Trophoblast cell (in vitro differentiated cells and primary cell): ENCODE data around the gene TRIM46.

Experiments used
- DNase-seq, 2 donors: peaks; one replicate each; pipeline ENCODE4 v3.0.0-alpha.2; 2016
- H2AFZ ChIP-seq: 2 replicates; pipeline ENCODE4 v1.6.1; 2013; ENCODE audit warnings: low read length, moderate library complexity, mild to moderate bottlenecking; ENCODE audit not compliant: insufficient read depth, poor library complexity
- H2AK5ac ChIP-seq: 2 replicates; pipeline ENCODE4 v1.6.1; 2013; ENCODE audit warnings: mild to moderate bottlenecking, low read length
- H2BK120ac ChIP-seq: 2 replicates; pipeline ENCODE4 v1.6.1; 2013; ENCODE audit warnings: low read length, mild to moderate bottlenecking, moderate library complexity; ENCODE audit not compliant: insufficient read depth, poor library complexity
- H2BK12ac ChIP-seq: 2 replicates; pipeline ENCODE4 v1.6.1; 2013; ENCODE audit warnings: mild to moderate bottlenecking, low read length, moderate library complexity
- H2BK5ac ChIP-seq: 2 replicates; pipeline ENCODE4 v1.6.1; 2013; ENCODE audit warnings: low read length, low read depth, moderate library complexity, mild to moderate bottlenecking; ENCODE audit not compliant: poor library complexity
- H3K14ac ChIP-seq: 2 replicates; pipeline ENCODE4 v1.6.1; 2013; ENCODE audit warnings: mild to moderate bottlenecking, low read length
- H3K18ac ChIP-seq: 2 replicates; pipeline ENCODE4 v1.6.1; 2013; ENCODE audit warnings: mild to moderate bottlenecking, low read length
- H3K23ac ChIP-seq: 2 replicates; pipeline ENCODE4 v1.6.1; 2013; ENCODE audit warnings: low read length
- H3K27ac ChIP-seq: 2 replicates; pipeline ENCODE4 v1.5.1; 2013; ENCODE audit warnings: low read depth, mild to moderate bottlenecking, inconsistent platforms, low read length, moderate library complexity
- H3K27me3 ChIP-seq: 2 replicates; pipeline ENCODE4 v1.6.1; 2013; ENCODE audit warnings: inconsistent platforms, mild to moderate bottlenecking, low read length, moderate library complexity; ENCODE audit not compliant: insufficient read depth
- H3K36me3 ChIP-seq, 2 experiments: 1 replicate in 1 of 2; 2 replicates in 1 of 2; pipeline ENCODE4 v1.6.1; 2013; ENCODE audit warnings: low read length in 2 of 2, mild to moderate bottlenecking in 2 of 2, moderate library complexity in 1 of 2; ENCODE audit not compliant: insufficient read depth in 2 of 2, control insufficient read depth in 1 of 2
- H3K4ac ChIP-seq: 2 replicates; pipeline ENCODE4 v1.6.1; 2013; ENCODE audit warnings: low read depth, mild to moderate bottlenecking, low read length, moderate library complexity
- H3K4me1 ChIP-seq, 2 experiments: 1 replicate in 1 of 2; 2 replicates in 1 of 2; pipeline ENCODE4 v1.6.1; 2013; ENCODE audit warnings: low read length in 2 of 2, mild to moderate bottlenecking in 2 of 2, moderate library complexity in 1 of 2; ENCODE audit not compliant: insufficient read depth in 2 of 2, control insufficient read depth in 1 of 2
- H3K4me2 ChIP-seq: 2 replicates; pipeline ENCODE4 v1.6.1; 2013; ENCODE audit warnings: inconsistent platforms, mild to moderate bottlenecking, low read length, moderate library complexity
- H3K4me3 ChIP-seq: 2 replicates; pipeline ENCODE4 v1.5.1; 2013; ENCODE audit warnings: mild to moderate bottlenecking, low read depth, low read length, inconsistent platforms
- H3K79me1 ChIP-seq: one replicate; pipeline ENCODE4 v1.6.1; 2013; ENCODE audit warnings: low read length
- H3K79me2 ChIP-seq: 2 replicates; pipeline ENCODE4 v1.6.1; 2013; ENCODE audit warnings: low read length, mild to moderate bottlenecking; ENCODE audit not compliant: control insufficient read depth, insufficient read depth, poor library complexity
- H3K9ac ChIP-seq: 2 replicates; pipeline ENCODE4 v1.6.1; 2013; ENCODE audit warnings: mild to moderate bottlenecking, low read length
- H3K9me3 ChIP-seq: 2 replicates; pipeline ENCODE4 v1.6.1; 2013; ENCODE audit warnings: low read depth, mild to moderate bottlenecking, control low read depth, inconsistent platforms, low read length; ENCODE audit not compliant: insufficient read depth
- H4K12ac ChIP-seq: 2 replicates; pipeline ENCODE4 v1.6.1; 2013; ENCODE audit warnings: low read depth, mild to moderate bottlenecking, low read length, moderate library complexity
- H4K8ac ChIP-seq: 2 replicates; pipeline ENCODE4 v1.6.1; 2013; ENCODE audit warnings: low read depth, mild to moderate bottlenecking, low read length, moderate library complexity
- H4K91ac ChIP-seq: one replicate; pipeline ENCODE4 v1.6.1; 2013; ENCODE audit warnings: low read depth, mild to moderate bottlenecking, low read length, moderate library complexity
- WGBS: extraction: QIAGEN DNeasy Blood & Tissue Kit; methylation state at CpG from one replicate; pipeline ENCODE4 v1.1.7; 2013; ENCODE audit warnings: missing lambda C conversion rate; ENCODE audit not compliant: insufficient read length, insufficient coverage; ENCODE audit errors: extremely low coverage; 5-methylcytosine and 5-hydroxymethylcytosine counted together

The TRIM46 gene

GRCh38 chr1:155131856-155132255, 41.8 kb upstream of the TRIM46 start:
- no peak overlapping the region for H3K23ac ChIP-seq
- no peak overlapping the region for H3K4me3 ChIP-seq
- H3K79me2 ChIP-seq = peaks cover 38% of the 10 kb centered on the region

GRCh38 chr1:155133799-155134281, 39.8 kb upstream of the TRIM46 start:
- H2BK120ac ChIP-seq = no peak overlapping the region
- H2AK5ac ChIP-seq = no peak overlapping the region
- H4K91ac ChIP-seq = no peak overlapping the region
- H2BK12ac ChIP-seq = peak overlapping the region; percentile 8
- peaks cover 2% of the 10 kb centered on the region for H3K9me3 ChIP-seq
- no peak overlapping the region for H3K23ac ChIP-seq
- H3K18ac ChIP-seq = no peak overlapping the region
- no peak overlapping the region for H4K12ac ChIP-seq
- H3K27me3 ChIP-seq = no peaks in the 10 kb centered on the region
- H3K79me2 ChIP-seq = peaks cover 26% of the 10 kb centered on the region
- no peak overlapping the region for H3K4me3 ChIP-seq
- H3K79me1 ChIP-seq = peaks cover 35% of the 10 kb centered on the region
- no CpG with 5 or more reads among the region's 7 CpGs for WGBS
- H3K4me2 ChIP-seq = no peak overlapping the region
- H3K36me3 ChIP-seq = peaks cover 37 to 43% of the 10 kb centered on the region in 2 experiments
- H2BK5ac ChIP-seq = no peak overlapping the region
- no peak overlapping the region for H3K9ac ChIP-seq
- H3K14ac ChIP-seq = no peak overlapping the region
- H4K8ac ChIP-seq = no peak overlapping the region
- H2AFZ ChIP-seq = no peak overlapping the region
- peak overlapping the region; percentile 39 for H3K27ac ChIP-seq
- H3K4ac ChIP-seq = no peak overlapping the region
- H3K4me1 ChIP-seq = peaks cover 30 to 38% of the 10 kb centered on the region in 2 experiments
- DNase-seq = no peak

More at GRCh38 chr1:155131856-155132255, 41.8 kb upstream of the TRIM46 start:
- H2BK12ac ChIP-seq = no peak overlapping the region
- no peak overlapping the region for H2BK120ac ChIP-seq
- no peak overlapping the region for H2BK5ac ChIP-seq
- H3K79me1 ChIP-seq = peaks cover 51% of the 10 kb centered on the region
- H3K4me1 ChIP-seq = peaks cover 31 to 35% of the 10 kb centered on the region in 2 experiments
- no CpG with 5 or more reads among the region's 2 CpGs for WGBS
- no peak overlapping the region for H3K9ac ChIP-seq
- no peak overlapping the region for H4K8ac ChIP-seq
- no peak overlapping the region for H2AFZ ChIP-seq
- no peak overlapping the region for H2AK5ac ChIP-seq
- no peak overlapping the region for H3K18ac ChIP-seq
- peaks cover 32 to 33% of the 10 kb centered on the region in 2 experiments for H3K36me3 ChIP-seq
- H3K27ac ChIP-seq = peak overlapping the region; percentile 99
- no peak overlapping the region for H4K12ac ChIP-seq
- H3K4me2 ChIP-seq = no peak overlapping the region
- peaks cover 2% of the 10 kb centered on the region for H3K9me3 ChIP-seq
- no peak for DNase-seq
- no peak overlapping the region for H3K4ac ChIP-seq
- no peak overlapping the region for H3K14ac ChIP-seq
- no peaks in the 10 kb centered on the region for H3K27me3 ChIP-seq
- no peak overlapping the region for H4K91ac ChIP-seq

- Histone ChIP-seq H3K4me1 (peaks cover 30 to 38% of the 10 kb centered on the region in 2 experiments), H3K79me2 (peaks cover 22% of the 10 kb centered on the region), H3K27ac (peak overlapping the region; percentile 97), H4K12ac (no peak overlapping the region), H3K4me3 (no peak overlapping the region), H4K8ac (no peak overlapping the region), H3K4me2 (peak overlapping the region; percentile 30), H2BK5ac (no peak overlapping the region), H2AFZ (no peak overlapping the region), H3K18ac (peak overlapping the region; percentile 44), H3K27me3 (no peaks in the 10 kb centered on the region), H3K79me1 (peaks cover 30% of the 10 kb centered on the region), H2BK120ac (no peak overlapping the region), H3K14ac (no peak overlapping the region), H3K9ac (peak overlapping the region; percentile 3), H3K4ac (no peak overlapping the region), H2BK12ac (peak overlapping the region; percentile 14), H3K23ac (no peak overlapping the region), H3K36me3 (peaks cover 37 to 43% of the 10 kb centered on the region in 2 experiments), H3K9me3 (peaks cover 2% of the 10 kb centered on the region), H4K91ac (no peak overlapping the region), H2AK5ac (peak overlapping the region; percentile 36)
- no CpG with 5 or more reads among the region's 1 CpG for WGBS
- DNase-seq = peak in 1 of 2 donors; percentile 22
Observed at GRCh38 chr1:155134322-155134721, 39.3 kb upstream of the TRIM46 start.

DNA sequence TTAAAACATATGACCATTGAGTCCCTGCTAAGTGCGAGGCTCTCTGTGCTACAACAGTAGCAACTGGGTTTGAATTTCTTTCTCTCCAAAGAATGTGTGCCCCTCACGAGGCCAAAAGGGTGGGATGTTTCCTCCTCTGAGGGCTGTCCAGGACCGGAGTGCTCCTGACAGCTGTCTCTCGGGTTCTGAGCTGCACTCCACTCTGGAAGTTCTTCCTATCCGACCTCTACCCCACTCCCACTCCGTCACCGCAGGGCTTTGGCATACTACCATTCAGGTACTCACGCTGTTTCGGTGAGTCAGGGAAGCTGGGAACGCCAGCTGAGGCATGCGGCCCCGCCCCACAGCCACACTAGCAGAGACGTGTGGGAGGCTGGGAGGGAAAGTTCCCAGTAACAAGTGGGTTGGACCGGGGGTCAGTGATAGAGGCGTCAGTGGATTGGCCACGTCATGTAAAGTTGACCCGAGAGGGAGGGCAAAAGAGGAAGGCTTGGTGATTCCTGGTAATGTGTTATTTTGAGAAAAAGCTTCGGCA, 38.7 kb upstream of the TRIM46 start:
- peaks cover 30 to 35% of the 10 kb centered on the region in 2 experiments for H3K4me1 ChIP-seq
- H3K18ac ChIP-seq = peak overlapping the region; percentile 99
- peak overlapping the region; percentile 92 for H3K4me2 ChIP-seq
- WGBS = no CpG with 5 or more reads among the region's 18 CpGs
- peak overlapping the region; percentile 96 for H3K14ac ChIP-seq
- no peak overlapping the region for H3K23ac ChIP-seq
- peaks cover 20% of the 10 kb centered on the region for H3K79me2 ChIP-seq
- H2BK5ac ChIP-seq = peak overlapping the region; percentile 95
- H3K79me1 ChIP-seq = peaks cover 27% of the 10 kb centered on the region
- no peaks in the 10 kb centered on the region for H3K27me3 ChIP-seq
- H2BK12ac ChIP-seq = no peak overlapping the region
- peak overlapping the region; percentile 54 for H3K4ac ChIP-seq
- H3K9me3 ChIP-seq = peaks cover 2% of the 10 kb centered on the region
- H2AFZ ChIP-seq = peak overlapping the region; percentile 52
- peak overlapping the region; percentile 75 for H3K9ac ChIP-seq
- H4K12ac ChIP-seq = peak overlapping the region; percentile 97
- H3K36me3 ChIP-seq = peaks cover 37 to 43% of the 10 kb centered on the region in 2 experiments
- peak overlapping the region; percentile 97 for H3K27ac ChIP-seq
- H4K8ac ChIP-seq = peak overlapping the region; percentile 97
- peak overlapping the region; percentile 95 for H2AK5ac ChIP-seq
- no peak overlapping the region for H3K4me3 ChIP-seq
- peak; percentile 100 for DNase-seq
- peak overlapping the region; percentile 94 for H2BK120ac ChIP-seq
- H4K91ac ChIP-seq = peak overlapping the region; percentile 98
